B cell (primary cell): Measurements from ENCODE around the gene C1orf115. TPM values are rescaled to one million over a fixed set of nuclear protein-coding genes. Genes with fewer than 3 reads are reported as not detected.

Experiments
- ATAC-seq: fragments of 200-7000 bp; cut with Tn5 transposase; one replicate; pipeline ENCODE4 v1.10.0; 2021; ENCODE audit warnings: low read depth, mild to moderate bottlenecking, moderate number of reproducible peaks, moderate library complexity
- CTCF ChIA-PET: fragments of 350-600 bp; sonication (Branson Sonifier 250); formaldehyde crosslinking; loops from one replicate; lab custom pipeline; 2021; ENCODE audit warnings: antibody characterized with exemption, inconsistent platforms; lab: Charles Lee
- POLR2A ChIA-PET: fragments of 350-600 bp; sonication (Branson Sonifier 250); formaldehyde crosslinking; loops from one replicate; lab custom pipeline; 2021; ENCODE audit warnings: antibody characterized with exemption; lab: Charles Lee
- DNase-seq: peaks from one replicate; pipeline ENCODE4 v3.0.0; 2013
- H2AFZ ChIP-seq: 2 replicates; pipeline ENCODE4 v1.6.1; 2012; ENCODE audit warnings: mild to moderate bottlenecking, low read depth, low read length; ENCODE audit not compliant: insufficient read depth, poor library complexity, severe bottlenecking
- H3K27ac ChIP-seq, 2 donors: 1 replicate in 1 of 2; 2 replicates in 1 of 2; pipeline ENCODE4 v1.5.1; 2012 to 2013; ENCODE audit warnings: low read length in 2 of 2, mild to moderate bottlenecking in 2 of 2, moderate library complexity in 1 of 2
- H3K27me3 ChIP-seq, 4 experiments: fragments of 200-600 bp in 1 of 4; sonication (generic) in 1 of 4; replicated peaks in 1 of 4; 1 replicate in 2 of 4; 2 replicates in 2 of 4; pipeline versions ENCODE4 v1.6.1 to v1.7.0; 2013 to 2016; ENCODE audit warnings: low read length in 3 of 4, mild to moderate bottlenecking in 2 of 4, mixed read lengths in 1 of 4, moderate library complexity in 1 of 4; ENCODE audit not compliant: insufficient read depth in 4 of 4, control insufficient read depth in 3 of 4; ENCODE audit errors: control extremely low read depth in 1 of 4
- H3K36me3 ChIP-seq, 2 experiments: replicated peaks in 1 of 2; 1 replicate in 1 of 2; 2 replicates in 1 of 2; pipeline versions ENCODE4 v1.6.1 to v1.7.1; 2013; ENCODE audit warnings: low read length in 1 of 2; ENCODE audit not compliant: insufficient read depth in 2 of 2, control insufficient read depth in 1 of 2; ENCODE audit errors: control extremely low read depth in 1 of 2, extremely low read depth in 1 of 2
- H3K4me1 ChIP-seq, 2 donors: fragments of 200-600 bp in 1 of 2; sonication (generic) in 1 of 2; 1 replicate in 1 of 2; 2 replicates in 1 of 2; pipeline versions ENCODE4 v1.5.1 to v1.6.1; 2013 to 2017; ENCODE audit warnings: low read length in 2 of 2; ENCODE audit not compliant: control insufficient read depth in 2 of 2, insufficient read depth in 2 of 2
- H3K4me2 ChIP-seq: replicated peaks from 2 replicates; pipeline ENCODE3; 2012; ENCODE audit warnings: mild to moderate bottlenecking, low read depth, low read length; ENCODE audit not compliant: poor library complexity, severe bottlenecking
- H3K4me3 ChIP-seq, 5 experiments: fragments of 200-600 bp in 1 of 5; sonication (generic) in 1 of 5; 1 replicate in 3 of 5; 2 replicates in 2 of 5; pipeline versions ENCODE4 v1.5.1 to v1.7.0; 2011 to 2016; ENCODE audit warnings: low read length in 4 of 5, mild to moderate bottlenecking in 4 of 5, low read depth in 2 of 5, control low read depth in 1 of 5, moderate library complexity in 1 of 5; ENCODE audit not compliant: insufficient read depth in 1 of 5; ENCODE audit errors: control extremely low read depth in 1 of 5, extremely low read depth in 1 of 5
- H3K79me2 ChIP-seq: fragments of 200-600 bp; sonication (generic); one replicate; pipeline ENCODE4 v1.6.0; 2016; ENCODE audit warnings: low read length; ENCODE audit not compliant: control insufficient read depth, insufficient read depth
- H3K9ac ChIP-seq: fragments of 200-600 bp; sonication (generic); 2 replicates; pipeline ENCODE4 v1.6.1; 2017; ENCODE audit warnings: mild to moderate bottlenecking, low read length, moderate library complexity
- H3K9me3 ChIP-seq, 3 donors: one replicate each; pipeline versions ENCODE4 v1.6.1 to v1.7.1; 2013; ENCODE audit warnings: low read length in 2 of 3; ENCODE audit not compliant: control insufficient read depth in 2 of 3, insufficient read depth in 1 of 3; ENCODE audit errors: control extremely low read depth in 1 of 3
- H4K20me1 ChIP-seq: 2 replicates; pipeline ENCODE4 v1.6.0; 2012; ENCODE audit warnings: mild to moderate bottlenecking, low read length; ENCODE audit not compliant: insufficient read depth, control insufficient read depth, poor library complexity, severe bottlenecking
- H3K27ac Mint-ChIP-seq: one replicate; pipeline ENCODE4 v1.8.0; 2021; ENCODE audit warnings: mixed read lengths
- H3K27me3 Mint-ChIP-seq: one replicate; pipeline ENCODE4 v1.8.0; 2021; ENCODE audit warnings: mixed read lengths
- H3K4me1 Mint-ChIP-seq: one replicate; pipeline ENCODE4 v1.8.0; 2021; ENCODE audit warnings: mixed read lengths
- H3K4me3 Mint-ChIP-seq: one replicate; pipeline ENCODE4 v1.8.0; 2021; ENCODE audit warnings: mixed read lengths
- H3K9me3 Mint-ChIP-seq: one replicate; pipeline ENCODE4 v1.8.0; 2022; ENCODE audit warnings: mixed read lengths; ENCODE audit not compliant: insufficient read depth
- CTCF ChIP-seq: fragments of 200-600 bp; IDR thresholded peaks from one replicate; pipeline ENCODE4 v1.8.0; 2022; ENCODE audit warnings: antibody characterized with exemption, mild to moderate bottlenecking
- EZH2 ChIP-seq: IDR thresholded peaks from 2 replicates; pipeline ENCODE4 v1.6.1; 2012; ENCODE audit warnings: borderline replicate concordance, low read depth, mild to moderate bottlenecking, moderate library complexity, low read length; ENCODE audit not compliant: insufficient read depth, poor library complexity, severe bottlenecking
- WGBS: methylation state at CpG from one replicate; pipeline ENCODE4 v1.1.5; 2013; ENCODE audit warnings: missing lambda C conversion rate; ENCODE audit not compliant: insufficient coverage; 5-methylcytosine and 5-hydroxymethylcytosine counted together
- intact Hi-C: fragments of 100-400 bp; cut with micrococcal nuclease; formaldehyde crosslinking; loops from one replicate; pipeline ENCODE4 v1.10.0; 2022
- polyA plus RNA-seq: library from polyadenylated mRNA; depleted of rRNA; stranded (reverse); fragments of >200 nt; gene quantifications from 2 replicates; pipeline ENCODE4 v1.2.3, GENCODE V29; 2012
- total RNA-seq, 2 donors: library from RNA; stranded (reverse); fragments of 120-200 nt in 1 of 2; gene quantifications; 1 replicate in 1 of 2; 2 replicates in 1 of 2; pipeline versions ENCODE4 v1.2.3 to v1.2.4, GENCODE V29; 2013 to 2022

The C1orf115 gene
- total and polyA plus RNA-seq, 2 donors (not counting 1 experiment from before 2014, with no cell fraction given), result 6.4 to 19.5 TPM

GRCh38 chr1:220730486-220730885, 40.3 kb downstream of the C1orf115 start:
- H4K20me1 ChIP-seq, result no peaks in the 10 kb centered on the region
- no peaks in the 10 kb centered on the region for H3K36me3 ChIP-seq
- intact Hi-C loops, result no loop called here

GRCh38 chr1:220732137-220732536, 42.0 kb downstream of the C1orf115 start:
- TF ChIP-seq EZH2 (no peak), CTCF (no peak)
- peaks cover 3% of the 10 kb centered on the region for H3K27me3 Mint-ChIP-seq
- peaks cover 19% of the 10 kb centered on the region for H3K4me1 Mint-ChIP-seq
- H3K27ac ChIP-seq, result no peak overlapping the region
- ATAC-seq, result no peak
- H3K4me3 Mint-ChIP-seq, result no peak overlapping the region
- peaks cover 11% of the 10 kb centered on the region in 2 donors for H3K4me1 ChIP-seq
- no peak overlapping the region for H3K4me2 ChIP-seq
- no peaks in the 10 kb centered on the region for H3K36me3 ChIP-seq
- no peak overlapping the region for H3K4me3 ChIP-seq
- peaks cover 0 to 3% (median 0%) of the 10 kb centered on the region in 3 donors for H3K9me3 ChIP-seq
- H3K9ac ChIP-seq, result no peak overlapping the region
- no peaks in the 10 kb centered on the region for H3K9me3 Mint-ChIP-seq
- H3K27ac Mint-ChIP-seq, result no peak overlapping the region
- no peak for DNase-seq
- ChIA-PET CTCF (interaction anchor here (0.9 to 3.5 kb wide), 4 partner anchors 39 to 744 kb away, joined by 3 to 75 read pairs (median 18); partner anchors contain the start of gene C1orf115), POLR2A (no interaction called here)
- WGBS, result 0% methylated on average over 1 of the region's 3 CpGs
- no peaks in the 10 kb centered on the region for H3K79me2 ChIP-seq
- H3K27me3 ChIP-seq, result no peaks in the 10 kb centered on the region
- H2AFZ ChIP-seq, result peak overlapping the region; percentile 75
- no peaks in the 10 kb centered on the region for H4K20me1 ChIP-seq
- intact Hi-C loops, result no loop called here

More at GRCh38 chr1:220730486-220730885, 40.3 kb downstream of the C1orf115 start:
- H3K79me2 ChIP-seq, result no peaks in the 10 kb centered on the region
- H3K4me1 Mint-ChIP-seq, result peaks cover 18% of the 10 kb centered on the region
- ChIA-PET CTCF (interaction anchor here (0.9 to 2.5 kb wide), 3 partner anchors 9 to 434 kb away, joined by 3 to 8 read pairs (median 5); no protein-coding TSS in a partner anchor), POLR2A (no interaction called here)
- no peak overlapping the region for H3K27ac Mint-ChIP-seq
- TF ChIP-seq CTCF (no peak), EZH2 (no peak)
- H3K27me3 Mint-ChIP-seq, result peaks cover 7% of the 10 kb centered on the region
- H3K4me2 ChIP-seq, result no peak overlapping the region
- H3K9me3 Mint-ChIP-seq, result no peaks in the 10 kb centered on the region
- H3K4me3 ChIP-seq, result no peak overlapping the region
- H2AFZ ChIP-seq, result no peak overlapping the region
- H3K9ac ChIP-seq, result no peak overlapping the region
- no peak for ATAC-seq
- 83% methylated on average over 1 of the region's 2 CpGs for WGBS
- H3K27ac ChIP-seq, result no peak overlapping the region
- DNase-seq, result no peak
- H3K9me3 ChIP-seq, result peaks cover 0 to 3% (median 0%) of the 10 kb centered on the region in 3 donors
- no peak overlapping the region for H3K4me3 Mint-ChIP-seq
- H3K27me3 ChIP-seq, result peaks cover 0 to 5% (median 2%) of the 10 kb centered on the region in 4 experiments
- peaks cover 11% of the 10 kb centered on the region in 2 donors for H3K4me1 ChIP-seq
